Measurements from ENCODE around the gene PLPP3. TPM values are rescaled to one million over a fixed set of nuclear protein-coding genes. Genes with fewer than 3 reads are reported as not detected.

The PLPP3 gene
- total RNA-seq, 1 experiment from 2014 or later = 26.7 TPM

- no peak for TF ChIP-seq CTCF (conservative IDR thresholded peaks at IDR 0.05)
- no peaks in the 10 kb centered on the region for H3K4me1 ChIP-seq (ENCODE audit: insufficient read depth, low read length)
- no peak overlapping the region for H3K9ac ChIP-seq (ENCODE audit: extremely low read depth, insufficient read length, low read length)
- no peak for DNase-seq
- Mint-ChIP-seq H3K9me3 (peaks cover 3 to 4% of the 10 kb centered on the region in 2 experiments; a peak in 2 of 5 replicates), H3K27ac (no peak overlapping the region), H3K4me1 (peaks cover 3 to 5% of the 10 kb centered on the region in 2 experiments), H3K4me3 (no peak overlapping the region), H3K36me3 (ENCODE audit: insufficient read depth in 1 of 3, low read depth in 3 of 3) (peaks cover 0 to 9% (median 3%) of the 10 kb centered on the region in 3 experiments; a peak in 3 of 7 replicates), H3K27me3 (ENCODE audit: low read depth) (no peaks in the 10 kb centered on the region)
- no peaks in the 10 kb centered on the region for H3K23me2 ChIP-seq (ENCODE audit: insufficient read length, low read depth, low read length, poor library complexity, severe bottlenecking)
- no peak overlapping the region for H3T11ph ChIP-seq (ENCODE audit: low read length)
- no peak overlapping the region for H2BK5ac ChIP-seq (ENCODE audit: insufficient read length, low read length)
- no peak overlapping the region for H3K56ac ChIP-seq (ENCODE audit: insufficient read length, low read depth, low read length)
- no CpG with 5 or more reads among the region's 2 CpGs for WGBS (ENCODE audit: extremely low coverage, insufficient read length, low lambda C conversion rate)
- no peak overlapping the region for H2BK12ac ChIP-seq (ENCODE audit: insufficient read length, low read depth, low read length)
- no peak overlapping the region for H3K14ac ChIP-seq (ENCODE audit: insufficient read depth, low read length)
- H3K4me2 ChIP-seq (ENCODE audit: insufficient read depth, insufficient read length, low read length) = no peak overlapping the region
- no peak overlapping the region for H2AFZ ChIP-seq (ENCODE audit: low read length)
- H3K18ac ChIP-seq (ENCODE audit: insufficient read length, low read depth, low read length) = no peak overlapping the region
- H2BK20ac ChIP-seq (ENCODE audit: low read depth, low read length, poor library complexity, severe bottlenecking) = no peak overlapping the region
- H4K5ac ChIP-seq (ENCODE audit: insufficient read length, low read depth, low read length) = no peak overlapping the region
- H3K23ac ChIP-seq (ENCODE audit: insufficient read length, low read depth, low read length) = no peak overlapping the region
- H2AK5ac ChIP-seq (ENCODE audit: insufficient read length, low read length) = no peak overlapping the region
- no peaks in the 10 kb centered on the region for H3K27me3 ChIP-seq (ENCODE audit: insufficient read depth, low read length)
- H2BK15ac ChIP-seq (ENCODE audit: low read depth, low read length) = no peak overlapping the region
- no peak overlapping the region for H2BK120ac ChIP-seq (ENCODE audit: low read depth, low read length, poor library complexity, severe bottlenecking)
- no peaks in the 10 kb centered on the region for H3K9me3 ChIP-seq (ENCODE audit: control insufficient read depth, low read depth, low read length)
- H3K4ac ChIP-seq (ENCODE audit: low read depth, low read length) = no peak overlapping the region
- H3K79me1 ChIP-seq (ENCODE audit: insufficient read depth, low read depth, low read length, poor library complexity, severe bottlenecking) = no peaks in the 10 kb centered on the region
- no peaks in the 10 kb centered on the region for H4K20me1 ChIP-seq (ENCODE audit: control insufficient read depth, insufficient read depth, insufficient read length)
- no peaks in the 10 kb centered on the region for H3K79me2 ChIP-seq (ENCODE audit: insufficient read depth, low read length)
- H4K8ac ChIP-seq (replicated peaks; ENCODE audit: insufficient read length, low read depth, low read length) = no peak overlapping the region
- H3K27ac ChIP-seq (ENCODE audit: insufficient read length, low read depth, low read length) = no peak overlapping the region
- H4K91ac ChIP-seq (ENCODE audit: insufficient read length, low read depth, low read length) = no peak overlapping the region
Measured at GRCh38 chr1:56589369-56589768, 10.0 kb upstream of the PLPP3 start.

Data from H9 (cell line).